A172 (cell line): Measurements from ENCODE around the gene POU2AF1. TPM values are rescaled to one million over a fixed set of nuclear protein-coding genes. Genes with fewer than 3 reads are reported as not detected.
"Not testable (repeated sequence)": the region's sequence is repeated elsewhere in the genome, so short reads cannot be mapped to it uniquely, and the experiment has no call there.

Experiments
- DNase-seq: peaks from one replicate; pipeline ENCODE4 v3.0.0-alpha.2; 2015; ENCODE audit warnings: low spot score
- total RNA-seq: library from RNA; depleted of rRNA; stranded (reverse); fragments of >200 nt; shearing (Covaris generic); gene quantifications from 2 replicates; pipeline ENCODE4 v1.2.3, GENCODE V29; 2014

Gene POU2AF1
- total RNA-seq, 1 experiment from 2014 or later = not detected

- no peak for DNase-seq
Measured at GRCh38 chr11:111409915-111410314, 30.8 kb upstream of the POU2AF1 start.

DNA sequence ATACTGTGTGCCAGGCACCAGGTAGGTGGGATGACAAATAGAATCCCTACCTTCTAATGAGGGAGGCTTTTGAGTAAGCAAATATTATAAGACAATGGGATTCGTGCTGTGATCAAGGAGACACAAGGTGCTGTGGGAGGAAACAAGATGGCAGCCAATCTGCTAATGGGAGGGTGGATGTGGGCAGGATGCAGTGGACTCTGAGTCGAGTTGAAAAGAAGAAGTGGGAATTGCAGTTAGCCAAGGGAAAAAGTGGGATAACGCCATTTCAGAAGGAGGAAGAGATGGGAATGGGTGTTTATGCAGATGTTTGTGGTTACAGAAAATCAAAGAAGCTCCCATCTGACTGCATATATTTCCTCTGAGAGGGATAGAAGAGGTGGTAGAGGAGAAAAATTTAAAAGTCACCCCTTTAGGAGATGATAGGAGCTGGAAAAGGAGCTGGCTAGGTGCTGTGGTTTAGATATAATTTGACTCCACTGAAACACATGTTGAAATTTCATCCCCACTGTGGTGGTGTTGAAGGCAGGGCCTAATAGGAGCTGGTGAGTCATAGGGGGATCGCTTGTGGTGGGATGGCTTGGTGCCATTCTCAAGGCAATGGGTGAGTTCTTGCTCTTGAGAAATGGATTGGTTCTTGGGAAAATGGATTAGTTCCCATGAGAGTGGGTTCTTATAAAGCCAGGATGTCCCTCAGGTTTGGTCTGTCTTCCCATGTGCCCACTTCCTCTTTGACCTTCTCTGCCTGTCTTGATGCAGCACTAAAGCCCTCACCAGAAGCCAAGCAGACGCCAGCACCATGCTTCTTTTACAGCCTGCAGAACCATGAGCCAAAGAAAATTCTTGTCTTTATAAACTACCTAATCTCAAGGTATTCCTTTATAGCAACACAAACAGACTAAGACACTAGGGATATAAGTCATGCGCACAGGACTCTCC, 30.0 kb upstream of the POU2AF1 start:
- no peak for DNase-seq

GRCh38 chr11:111407652-111408051, 28.6 kb upstream of the POU2AF1 start:
- DNase-seq = no peak

- peak; percentile 12 for DNase-seq
Measured at GRCh38 chr11:111406589-111406988, 27.5 kb upstream of the POU2AF1 start.

DNA sequence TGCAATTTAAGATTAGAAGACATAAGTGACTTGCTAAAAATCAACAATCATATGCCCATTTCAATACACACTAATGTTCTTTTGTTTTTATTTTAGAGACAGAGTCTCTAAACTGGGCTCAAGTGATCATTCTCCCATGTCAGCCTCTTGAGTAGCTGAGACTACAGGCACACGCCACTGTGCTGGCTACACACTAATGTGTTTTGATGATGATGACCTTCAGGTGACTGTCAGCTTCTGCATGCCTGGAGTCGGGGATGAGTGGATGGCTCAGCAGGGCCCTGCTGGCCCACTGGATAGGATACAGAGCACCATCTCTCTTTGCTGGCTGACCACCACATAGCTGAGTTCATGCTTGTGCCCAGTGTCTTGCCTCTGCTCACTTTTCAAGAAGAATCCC, 27.0 kb upstream of the POU2AF1 start:
- no peak for DNase-seq

DNA sequence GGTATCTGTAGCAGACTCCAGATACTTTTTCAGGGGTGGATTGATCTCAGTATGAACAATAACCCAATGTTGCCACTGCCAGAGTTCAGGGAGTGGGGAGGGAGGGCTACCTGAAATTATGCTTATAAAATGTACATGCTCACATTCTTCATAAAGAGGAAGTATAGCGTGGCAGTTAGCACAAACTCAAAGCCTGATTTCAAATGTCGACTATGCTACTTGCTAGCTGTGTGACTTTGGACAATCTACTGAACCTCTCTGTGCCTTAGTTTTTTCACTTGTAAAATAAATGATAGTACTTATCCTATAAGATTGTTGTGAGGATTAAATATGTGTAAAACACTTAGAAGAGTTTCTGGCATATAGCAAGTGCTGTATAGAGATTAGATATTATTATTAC, 26.5 kb upstream of the POU2AF1 start:
- no peak for DNase-seq

DNA sequence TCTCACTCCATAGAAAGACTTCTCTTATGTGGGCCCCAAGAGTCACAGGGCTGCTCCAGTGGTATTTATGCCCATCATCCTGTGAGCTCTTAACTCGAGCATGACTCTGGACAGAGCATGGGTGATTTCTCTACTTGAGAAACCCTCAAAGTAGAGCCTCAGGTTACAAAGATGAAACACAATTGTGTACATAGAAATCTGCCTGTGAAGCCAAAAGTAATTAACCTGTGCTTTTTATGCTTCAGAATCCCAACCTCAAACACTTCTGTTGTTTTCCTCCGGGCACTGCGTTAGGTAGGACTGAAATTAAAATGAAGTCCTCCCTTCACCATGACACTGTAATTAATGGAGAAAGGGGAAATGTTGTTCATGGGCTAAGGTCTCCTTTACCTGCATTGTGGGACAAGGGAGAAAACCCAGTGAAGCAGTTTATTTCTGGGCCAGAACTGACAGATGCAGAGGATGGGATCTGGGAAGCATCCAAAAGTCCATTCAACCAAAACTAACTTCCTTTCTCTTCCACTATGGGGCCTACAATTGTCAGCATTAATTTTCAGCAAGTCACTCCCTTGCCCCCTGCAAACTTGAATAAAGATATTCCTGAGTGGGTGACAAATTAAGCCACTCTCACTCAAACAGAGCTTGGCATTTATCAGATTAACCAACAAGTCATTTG, 24.1 kb upstream of the POU2AF1 start:
- DNase-seq = no peak

DNA sequence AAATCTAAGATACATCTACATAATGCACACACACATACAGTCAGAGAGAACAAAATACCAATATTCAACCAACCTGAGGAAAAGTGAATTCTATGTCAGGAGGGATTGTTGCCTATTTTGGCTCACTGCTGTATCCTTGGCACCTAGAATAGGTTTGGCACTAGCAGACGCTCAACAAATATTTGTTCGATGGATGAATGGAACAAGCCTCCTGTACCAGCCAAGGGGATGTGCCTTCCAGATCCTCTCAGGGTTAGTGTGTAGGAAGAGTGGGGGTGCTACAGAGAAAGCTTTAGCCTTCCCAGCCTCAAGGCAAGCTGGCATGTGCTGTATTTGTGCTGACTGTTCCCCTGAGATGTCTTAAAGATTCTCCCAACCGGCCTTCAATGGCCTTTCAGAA, 23.3 kb upstream of the POU2AF1 start:
- no peak for DNase-seq

DNA sequence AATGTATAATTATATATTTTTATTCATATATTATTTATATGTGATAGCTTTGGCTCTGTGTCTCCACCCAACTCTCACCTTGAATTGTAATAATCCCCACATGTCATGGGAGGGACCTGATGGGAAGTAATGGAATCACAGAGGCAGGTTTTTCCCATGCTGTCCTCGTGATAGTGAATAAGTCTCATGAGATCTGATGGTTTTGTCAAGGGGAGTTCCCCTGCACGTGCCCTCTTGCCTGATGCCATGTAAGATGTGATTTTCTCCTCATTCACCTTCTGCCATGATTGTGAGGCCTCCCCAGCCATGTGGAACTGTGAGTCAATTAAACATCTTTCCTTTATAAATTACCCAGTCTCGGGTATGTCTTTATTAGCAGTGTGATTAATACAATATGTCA, 22.9 kb upstream of the POU2AF1 start:
- DNase-seq = not testable (repeated sequence)

- no peak for DNase-seq
Measured at GRCh38 chr11:111400595-111400994, 21.5 kb upstream of the POU2AF1 start.

- no peak for DNase-seq
Measured at GRCh38 chr11:111399187-111400031, 20.3 kb upstream of the POU2AF1 start.

GRCh38 chr11:111397034-111397433, 18.0 kb upstream of the POU2AF1 start:
- no peak for DNase-seq

DNA sequence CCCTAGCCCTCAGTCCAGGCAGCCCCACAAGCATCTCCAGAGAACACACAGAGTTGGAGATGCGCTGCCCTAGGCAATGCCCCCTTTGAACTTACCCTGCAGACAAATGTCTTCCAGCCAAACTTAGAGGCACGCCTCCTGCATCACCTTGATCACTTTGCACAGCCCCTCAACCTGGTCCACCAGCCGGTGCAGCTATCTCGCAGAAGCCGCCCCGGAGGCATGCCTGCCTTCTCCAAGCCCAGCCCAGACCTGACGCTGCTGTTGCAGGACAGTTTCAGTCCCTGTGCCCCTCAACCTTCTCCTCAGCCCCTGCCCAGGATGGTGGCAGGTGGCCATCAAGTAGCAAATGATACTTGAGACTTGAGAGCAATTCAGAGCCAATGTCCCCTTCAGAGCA, 16.7 kb upstream of the POU2AF1 start:
- no peak for DNase-seq

GRCh38 chr11:111395081-111395480, 16.0 kb upstream of the POU2AF1 start:
- no peak for DNase-seq

- not testable (repeated sequence) for DNase-seq
Measured at GRCh38 chr11:111394147-111394546, 15.1 kb upstream of the POU2AF1 start.

GRCh38 chr11:111393585-111393984, 14.5 kb upstream of the POU2AF1 start:
- DNase-seq = no peak

GRCh38 chr11:111393096-111393495, 14.0 kb upstream of the POU2AF1 start:
- no peak for DNase-seq

DNA sequence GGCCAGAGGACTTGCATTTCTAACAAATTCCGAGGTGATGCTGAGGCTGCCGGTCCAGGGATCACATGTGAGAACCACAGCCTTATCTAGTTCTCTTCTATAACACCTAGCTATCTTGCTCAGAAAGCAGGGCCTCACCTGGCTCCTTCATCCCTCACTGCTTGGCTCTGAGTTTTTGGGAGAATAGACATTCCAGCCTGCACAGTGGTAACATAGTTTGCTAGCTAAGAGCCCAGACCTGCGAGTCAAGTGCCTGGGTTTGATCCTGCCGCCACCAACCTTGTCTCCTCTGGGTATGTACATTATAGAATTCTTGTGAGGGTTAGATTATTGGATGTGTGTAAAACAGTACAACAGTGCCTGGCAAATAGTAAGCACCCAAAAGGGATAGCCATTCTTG, 13.5 kb upstream of the POU2AF1 start:
- no peak for DNase-seq

DNA sequence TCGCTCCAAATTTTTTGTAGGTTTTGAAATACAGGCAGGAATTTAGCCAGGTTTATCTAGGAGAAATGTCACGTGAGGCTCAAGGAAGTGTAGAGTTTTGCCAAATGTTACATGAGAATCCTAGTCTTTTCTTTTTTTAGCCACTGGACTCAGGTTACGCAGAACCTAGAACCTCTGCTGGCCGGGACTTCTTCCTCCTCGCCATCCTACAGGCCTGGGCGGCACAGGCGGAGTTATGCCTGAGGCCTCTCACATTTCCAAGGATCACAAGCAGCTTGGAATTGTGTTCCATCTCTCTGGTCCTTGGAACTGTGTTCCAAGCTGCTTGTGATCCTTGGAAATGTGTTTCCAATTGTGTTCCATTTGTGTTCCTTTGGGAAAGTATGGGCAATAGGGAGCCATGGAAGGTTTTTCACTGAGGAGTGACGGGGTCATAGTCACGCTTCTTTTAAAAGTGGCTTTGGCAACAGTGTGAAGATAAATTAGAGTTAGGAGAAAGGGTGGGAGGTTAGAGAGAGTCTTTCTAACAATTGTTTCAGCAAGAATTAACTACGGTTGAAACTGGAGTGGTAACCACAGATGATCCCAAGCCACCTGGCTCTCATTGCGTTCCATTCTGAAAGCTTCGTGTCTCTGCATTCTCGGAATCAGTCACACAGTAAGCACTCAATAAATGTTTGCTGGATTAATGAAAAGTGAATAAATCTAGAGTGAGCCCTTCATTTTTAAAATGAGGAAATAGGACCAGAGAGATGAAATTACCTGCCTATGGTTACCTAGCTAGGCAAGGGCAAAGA, 12.5 kb upstream of the POU2AF1 start:
- DNase-seq = no peak

DNA sequence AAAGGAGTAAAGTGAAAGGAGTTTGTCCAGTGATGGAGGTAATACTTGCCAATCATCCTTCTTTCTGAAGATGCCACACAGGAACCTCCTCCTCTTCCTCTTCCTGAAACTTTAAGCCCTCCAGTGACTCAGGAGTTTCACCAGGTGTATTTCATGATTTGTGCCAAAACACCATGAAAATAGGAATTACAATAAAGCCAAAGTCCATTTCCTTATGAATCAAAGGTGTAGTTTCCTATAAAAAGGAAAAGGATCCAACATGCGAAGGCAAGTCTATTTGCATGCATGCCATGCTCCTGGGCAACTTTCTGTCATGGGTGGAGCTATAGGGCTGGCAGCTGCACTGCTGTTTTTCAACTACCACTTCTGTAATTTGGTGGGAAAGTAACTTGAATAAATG, 9.8 kb upstream of the POU2AF1 start:
- DNase-seq = no peak

DNA sequence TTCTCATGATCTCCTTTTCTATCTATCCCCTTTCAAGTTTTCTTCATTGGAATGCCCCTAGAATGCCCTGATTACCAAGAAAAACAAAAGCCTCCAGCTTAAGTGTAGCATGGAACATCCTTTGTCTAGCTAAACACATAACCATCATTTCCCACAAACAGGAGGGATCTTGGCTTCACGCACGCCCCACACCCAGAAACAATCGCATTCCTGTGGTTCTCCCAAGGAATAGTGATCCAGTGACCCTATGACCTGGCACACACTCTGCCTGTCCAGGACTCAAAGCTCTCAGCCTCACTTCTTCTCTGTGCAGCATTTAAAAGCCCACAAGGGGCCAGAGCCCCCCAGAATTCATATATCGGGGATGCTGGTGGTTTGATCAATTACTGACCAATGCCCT, 9.3 kb upstream of the POU2AF1 start:
- no peak for DNase-seq
